ENCODE measurements around the gene SPON1. TPM values are rescaled to one million over a fixed set of nuclear protein-coding genes. Genes with fewer than 3 reads are reported as not detected.

The SPON1 gene
- total RNA-seq, 6 donors from 2014 or later = 12.6 to 68.9 (median 56.3) TPM

DNA sequence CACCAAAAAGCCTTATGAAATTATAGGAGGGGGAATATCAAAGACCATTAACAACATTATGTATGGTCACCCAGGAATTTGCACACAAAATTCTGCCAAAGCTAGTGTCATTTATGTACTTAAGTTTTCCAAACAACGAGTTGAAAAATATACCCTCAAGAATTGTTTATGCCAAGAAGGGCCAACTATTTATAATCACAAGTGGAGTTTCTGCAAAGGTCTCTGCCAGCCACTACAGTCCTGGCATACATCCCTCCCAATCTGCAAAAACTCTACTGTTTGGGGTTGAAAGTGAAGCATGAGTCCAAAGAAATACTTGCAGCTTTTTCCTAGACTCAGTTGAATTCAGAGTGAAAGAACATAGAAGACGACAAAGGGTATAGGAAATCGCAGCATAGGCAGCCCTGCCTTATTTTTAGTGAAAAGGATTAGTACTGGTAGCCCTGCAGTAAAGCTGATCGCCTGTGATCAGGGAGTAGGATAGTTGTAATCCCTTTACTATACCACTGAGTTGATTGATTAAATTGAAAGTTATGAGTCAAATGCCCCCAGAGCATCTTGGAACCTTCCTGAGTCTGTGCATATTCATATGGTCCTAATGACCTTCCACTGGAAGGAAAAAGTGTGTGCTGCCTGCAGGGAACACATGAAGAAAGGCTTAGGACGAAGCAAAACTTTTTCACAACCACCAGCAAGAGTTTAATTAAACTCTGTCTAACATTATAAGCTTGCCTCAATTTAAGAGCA, 144.0 kb downstream of the SPON1 start:
- 72 to 75% methylated on average over 5 of the region's 5 CpGs for WGBS, 2 donors

DNA sequence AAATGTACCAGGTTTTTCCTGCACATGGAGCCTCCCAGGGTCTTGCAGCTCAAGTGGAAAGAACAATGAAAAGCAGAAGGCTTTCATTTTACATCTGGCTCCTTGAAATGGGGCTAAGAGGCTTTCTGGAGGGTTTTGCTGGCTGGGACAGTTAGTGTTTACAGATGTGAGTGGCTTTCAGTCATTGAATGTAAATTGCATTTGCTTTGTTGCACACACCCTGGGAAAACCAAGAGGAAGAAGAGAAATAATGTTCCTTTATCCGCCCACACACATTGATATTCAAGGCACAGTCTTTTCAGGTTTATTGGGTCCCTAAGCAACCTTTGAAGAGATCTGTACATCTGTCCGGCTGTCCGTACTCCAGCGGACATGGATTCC, 144.5 kb downstream of the SPON1 start:
- no peak for DNase-seq
- H3K4me3 ChIP-seq = no peak overlapping the region
- no peaks in the 10 kb centered on the region for H3K4me1 ChIP-seq
- ATAC-seq (ENCODE audit: low FRiP score in 2 of 2) = no peak
- H3K9me3 ChIP-seq = no peaks in the 10 kb centered on the region
- no peak for TF ChIP-seq POLR2A (IDR thresholded peaks at IDR 0.05)
- TF ChIP-seq POLR2AphosphoS5 (IDR thresholded peaks at IDR 0.05) = no peak
- TF ChIP-seq EP300 (IDR thresholded peaks at IDR 0.05) = no peak
- TF ChIP-seq, protein P1, sequence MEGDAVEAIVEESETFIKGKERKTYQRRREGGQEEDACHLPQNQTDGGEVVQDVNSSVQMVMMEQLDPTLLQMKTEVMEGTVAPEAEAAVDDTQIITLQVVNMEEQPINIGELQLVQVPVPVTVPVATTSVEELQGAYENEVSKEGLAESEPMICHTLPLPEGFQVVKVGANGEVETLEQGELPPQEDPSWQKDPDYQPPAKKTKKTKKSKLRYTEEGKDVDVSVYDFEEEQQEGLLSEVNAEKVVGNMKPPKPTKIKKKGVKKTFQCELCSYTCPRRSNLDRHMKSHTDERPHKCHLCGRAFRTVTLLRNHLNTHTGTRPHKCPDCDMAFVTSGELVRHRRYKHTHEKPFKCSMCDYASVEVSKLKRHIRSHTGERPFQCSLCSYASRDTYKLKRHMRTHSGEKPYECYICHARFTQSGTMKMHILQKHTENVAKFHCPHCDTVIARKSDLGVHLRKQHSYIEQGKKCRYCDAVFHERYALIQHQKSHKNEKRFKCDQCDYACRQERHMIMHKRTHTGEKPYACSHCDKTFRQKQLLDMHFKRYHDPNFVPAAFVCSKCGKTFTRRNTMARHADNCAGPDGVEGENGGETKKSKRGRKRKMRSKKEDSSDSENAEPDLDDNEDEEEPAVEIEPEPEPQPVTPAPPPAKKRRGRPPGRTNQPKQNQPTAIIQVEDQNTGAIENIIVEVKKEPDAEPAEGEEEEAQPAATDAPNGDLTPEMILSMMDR (IDR thresholded peaks at IDR 0.05) = no peak
- 73 to 81% methylated on average over 4 of the region's 4 CpGs for WGBS, 2 donors
- no peak overlapping the region for H3K27ac ChIP-seq
- no peaks in the 10 kb centered on the region for H3K27me3 ChIP-seq
- H3K36me3 ChIP-seq = no peaks in the 10 kb centered on the region

More for the DNA sequence above, 144.0 kb downstream of the SPON1 start:
- H3K4me3 ChIP-seq = no peak overlapping the region
- ATAC-seq (ENCODE audit: low FRiP score in 2 of 2) (no peak), DNase-seq (no peak)
- no peaks in the 10 kb centered on the region for H3K9me3 ChIP-seq
- no peak for TF ChIP-seq POLR2A (IDR thresholded peaks at IDR 0.05)
- TF ChIP-seq POLR2AphosphoS5 (IDR thresholded peaks at IDR 0.05) = no peak
- TF ChIP-seq, protein P1 (IDR thresholded peaks at IDR 0.05) = no peak
- no peak for TF ChIP-seq EP300 (IDR thresholded peaks at IDR 0.05)
- H3K36me3 ChIP-seq = no peaks in the 10 kb centered on the region
- H3K4me1 ChIP-seq = no peaks in the 10 kb centered on the region
- no peaks in the 10 kb centered on the region for H3K27me3 ChIP-seq
- H3K27ac ChIP-seq = no peak overlapping the region

DNA sequence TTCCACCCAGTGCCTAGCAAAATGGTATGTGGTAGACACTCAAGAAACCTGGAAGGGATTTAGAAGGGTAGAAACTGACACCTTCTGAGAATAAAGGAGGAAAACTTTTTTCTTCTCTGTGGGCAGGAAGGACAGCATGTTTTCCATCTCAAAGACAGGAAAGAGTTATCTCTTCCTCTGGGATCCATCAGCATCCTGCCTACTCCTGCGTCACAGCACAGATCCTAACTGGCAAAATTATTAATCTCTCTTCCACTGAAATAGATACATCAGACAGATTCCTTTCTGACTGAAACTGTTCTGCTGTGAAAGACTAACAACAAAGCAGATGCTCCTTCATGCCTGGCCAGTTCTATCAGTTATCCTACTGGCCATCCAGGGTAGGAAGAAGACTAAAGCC, 147.2 kb downstream of the SPON1 start:
- H3K27ac ChIP-seq = no peak overlapping the region
- H3K4me3 ChIP-seq = no peak overlapping the region
- H3K36me3 ChIP-seq = no peaks in the 10 kb centered on the region
- H3K9me3 ChIP-seq = no peaks in the 10 kb centered on the region
- H3K27me3 ChIP-seq = no peaks in the 10 kb centered on the region
- TF ChIP-seq POLR2A (IDR thresholded peaks at IDR 0.05) (no peak), POLR2AphosphoS5 (IDR thresholded peaks at IDR 0.05) (no peak), EP300 (IDR thresholded peaks at IDR 0.05) (no peak)
- TF ChIP-seq, protein P1 (IDR thresholded peaks at IDR 0.05) = no peak
- ATAC-seq (ENCODE audit: low FRiP score in 2 of 2) = no peak
- WGBS, 2 donors = 50 to 58% methylated on average over 1 of the region's 1 CpG
- no peaks in the 10 kb centered on the region for H3K4me1 ChIP-seq
- DNase-seq = no peak

DNA sequence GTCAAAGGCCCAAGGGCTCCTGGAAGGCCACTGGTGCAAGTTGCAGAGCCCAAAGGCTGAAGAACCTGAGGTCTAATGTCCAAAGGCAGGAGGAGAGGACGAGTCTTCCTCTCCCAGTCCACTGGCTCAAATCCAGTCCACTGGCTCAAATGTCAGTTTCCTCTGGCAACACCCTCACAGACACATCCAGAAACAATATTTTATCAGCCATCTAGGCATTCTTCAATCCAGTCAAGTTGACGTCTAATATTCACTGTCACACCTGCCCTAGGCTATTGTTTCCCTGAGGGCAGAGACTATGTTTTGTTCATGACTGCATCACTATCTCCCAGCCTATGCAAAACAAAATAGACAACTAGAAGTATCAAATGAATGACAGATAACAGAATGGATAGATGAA, 148.1 kb downstream of the SPON1 start:
- no peak overlapping the region for H3K4me3 ChIP-seq
- no peaks in the 10 kb centered on the region for H3K36me3 ChIP-seq
- H3K27ac ChIP-seq = no peak overlapping the region
- H3K9me3 ChIP-seq = no peaks in the 10 kb centered on the region
- 52 to 60% methylated on average over 2 of the region's 2 CpGs for WGBS, 2 donors
- H3K4me1 ChIP-seq = no peaks in the 10 kb centered on the region
- no peak for ATAC-seq (ENCODE audit: low FRiP score in 2 of 2)
- TF ChIP-seq EP300 (IDR thresholded peaks at IDR 0.05) = no peak
- TF ChIP-seq POLR2AphosphoS5 (IDR thresholded peaks at IDR 0.05) = no peak
- TF ChIP-seq POLR2A (IDR thresholded peaks at IDR 0.05) = no peak
- TF ChIP-seq, protein P1 (IDR thresholded peaks at IDR 0.05) = no peak
- no peak for DNase-seq
- H3K27me3 ChIP-seq = no peaks in the 10 kb centered on the region

DNA sequence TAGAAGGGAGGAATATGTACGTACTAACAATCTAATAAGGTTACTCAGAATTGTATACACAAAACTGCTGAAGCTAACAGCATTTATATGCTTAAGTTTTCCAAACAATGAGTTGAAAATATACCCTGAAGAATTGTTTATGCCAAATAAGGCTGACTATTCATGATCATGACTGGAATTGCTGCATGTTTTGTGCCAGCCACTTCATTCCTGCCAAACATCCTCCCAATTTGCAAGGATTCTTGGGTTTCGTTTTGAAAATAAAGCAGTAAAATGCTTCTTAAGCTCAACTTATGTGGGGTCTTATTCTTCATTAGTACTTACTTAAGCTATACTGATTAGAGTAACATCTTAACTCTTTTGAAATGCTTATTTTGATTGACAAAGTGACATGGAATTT, 149.0 kb downstream of the SPON1 start:
- Histone ChIP-seq H3K4me3 (no peak overlapping the region), H3K27me3 (no peaks in the 10 kb centered on the region), H3K36me3 (no peaks in the 10 kb centered on the region), H3K4me1 (no peaks in the 10 kb centered on the region), H3K27ac (no peak overlapping the region), H3K9me3 (no peaks in the 10 kb centered on the region)
- WGBS, 2 donors = 59 to 69% methylated on average over 2 of the region's 2 CpGs
- TF ChIP-seq, protein P1 (IDR thresholded peaks at IDR 0.05) = no peak
- TF ChIP-seq EP300 (IDR thresholded peaks at IDR 0.05) (no peak), POLR2AphosphoS5 (IDR thresholded peaks at IDR 0.05) (no peak), POLR2A (IDR thresholded peaks at IDR 0.05) (no peak)
- ATAC-seq (ENCODE audit: low FRiP score in 2 of 2) (no peak), DNase-seq (no peak)
